C4-2B (cell line): ENCODE measurements around the gene ZNF160.

Source experiments
- CTCF ChIP-seq: fragments of 450-650 bp; conservative IDR thresholded peaks from 2 replicates; pipeline ENCODE4 v1.5.1; 2017; ENCODE audit warnings: mild to moderate bottlenecking
- ZFX ChIP-seq: fragments of 450-650 bp; IDR thresholded peaks from 2 replicates; pipeline ENCODE4 v1.6.1; 2017

GRCh38 chr19:53078668-53079067 is 24.6 kb downstream of the ZNF160 start:
- TF ChIP-seq CTCF (no peak), ZFX (no peak)
